ENCODE results near the gene WNK2.
"Not testable (repeated sequence)": the region's sequence is repeated elsewhere in the genome, so short reads cannot be mapped to it uniquely, and the experiment has no call there.

Gene WNK2

DNA sequence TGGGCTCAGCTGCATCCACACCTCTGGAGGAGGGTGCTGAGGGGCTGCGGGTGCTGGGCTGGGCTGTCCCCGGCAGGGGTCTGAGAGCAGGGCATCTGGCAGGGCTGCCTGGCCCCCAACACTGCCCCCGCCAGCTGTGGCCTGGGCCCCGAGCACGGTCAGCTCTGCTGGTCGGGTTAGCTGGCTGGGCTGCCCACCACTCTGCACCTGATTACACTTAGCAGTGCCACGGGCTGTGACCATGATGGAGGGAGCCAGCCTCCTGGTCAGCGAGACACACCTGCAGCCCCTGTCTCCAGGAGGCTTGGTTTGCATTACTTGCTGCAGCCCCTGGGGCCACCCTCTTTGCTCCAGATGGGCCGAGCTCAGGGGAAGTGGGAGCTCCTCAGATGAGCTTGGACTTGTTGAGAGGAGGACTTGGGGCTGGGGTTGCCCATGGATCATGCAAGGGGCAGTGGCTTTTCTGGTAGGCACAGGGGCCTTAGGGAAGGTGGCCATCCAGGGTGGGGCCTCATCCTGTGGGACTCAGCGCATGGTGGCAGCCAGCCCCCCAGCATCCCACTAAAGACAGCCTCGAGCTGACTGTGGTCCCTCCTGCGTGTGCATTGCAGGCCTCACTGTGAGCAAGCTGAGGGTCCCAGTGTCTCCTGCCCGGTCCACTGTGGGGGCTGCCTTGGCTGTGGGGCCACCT, 135.5 kb downstream of the WNK2 start:
- DNase-seq, result no peak

DNA sequence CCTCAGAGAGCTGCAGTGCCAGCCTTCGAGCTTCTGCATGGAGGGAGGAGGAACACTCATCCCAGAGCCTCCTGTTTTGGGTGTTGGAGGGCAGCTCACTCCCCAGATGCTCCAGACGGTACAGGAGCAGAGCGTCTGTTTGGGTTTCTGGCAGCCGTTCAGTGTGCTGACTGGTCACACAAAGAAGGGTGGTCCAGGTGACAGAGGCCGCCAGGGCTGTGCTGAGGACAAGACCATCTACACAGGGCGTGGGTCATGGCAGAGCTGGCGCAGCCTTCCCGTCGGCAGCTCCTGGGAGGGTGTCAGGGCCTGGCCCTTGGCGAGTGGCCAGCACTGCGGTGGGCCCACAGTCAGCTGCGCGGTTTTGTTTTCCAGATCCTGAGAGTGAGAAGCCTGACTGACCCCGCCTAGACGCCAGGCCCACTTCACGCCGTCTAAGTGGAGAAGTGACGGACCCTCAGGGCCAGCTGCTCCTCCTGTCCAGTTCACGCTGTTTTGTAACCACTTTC, 136.1 kb downstream of the WNK2 start:
- no peak for DNase-seq

DNA sequence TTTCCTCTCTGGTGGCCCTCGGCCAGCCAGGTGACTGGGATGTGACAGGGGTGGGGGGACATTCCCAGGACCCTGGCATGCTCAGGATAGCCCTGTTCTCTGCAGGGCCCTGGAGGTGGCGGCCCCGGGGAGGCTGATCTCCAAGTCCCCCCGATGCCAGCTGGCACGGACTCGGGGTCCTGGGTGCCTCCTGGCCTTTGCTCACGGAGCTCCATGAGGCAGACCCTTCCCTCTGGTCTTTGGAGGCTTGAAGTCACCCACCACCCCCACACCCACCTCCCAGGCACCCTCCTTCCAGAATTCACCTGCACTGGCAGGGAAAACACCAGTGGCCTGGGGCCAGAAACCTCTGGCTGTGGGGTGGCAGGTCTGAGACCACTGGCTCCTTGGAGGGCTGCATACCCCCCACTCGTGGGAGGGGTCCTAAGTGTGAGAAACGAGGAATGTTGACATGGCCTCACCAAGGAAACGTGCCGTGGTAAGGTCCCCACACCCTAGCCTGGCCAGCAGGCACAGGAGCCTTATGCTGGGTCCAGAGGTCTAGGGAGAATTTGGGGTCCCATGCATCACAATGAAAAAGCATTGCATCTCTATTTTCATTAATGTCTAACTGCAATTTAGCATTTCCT, 136.8 kb downstream of the WNK2 start:
- DNase-seq, result no peak

DNA sequence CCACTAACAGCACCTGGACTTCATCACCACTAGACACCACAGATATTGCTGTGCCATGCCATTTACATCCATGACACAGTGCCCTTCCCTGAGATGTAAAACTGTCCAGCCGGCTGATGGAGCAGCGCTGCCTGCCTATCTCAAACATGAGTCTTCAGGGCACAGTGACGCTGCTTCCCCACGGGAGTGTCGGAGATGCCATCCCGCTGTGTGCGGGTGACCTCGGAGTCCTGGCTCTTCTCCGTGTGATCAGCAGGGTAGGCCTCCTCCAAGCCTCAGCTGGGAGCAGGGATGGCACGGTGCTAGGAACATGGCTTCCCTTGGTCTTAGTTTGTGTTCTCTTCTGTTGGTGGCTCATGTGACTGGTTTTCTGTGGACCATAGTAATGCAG, 137.3 kb downstream of the WNK2 start:
- no peak for DNase-seq

DNA sequence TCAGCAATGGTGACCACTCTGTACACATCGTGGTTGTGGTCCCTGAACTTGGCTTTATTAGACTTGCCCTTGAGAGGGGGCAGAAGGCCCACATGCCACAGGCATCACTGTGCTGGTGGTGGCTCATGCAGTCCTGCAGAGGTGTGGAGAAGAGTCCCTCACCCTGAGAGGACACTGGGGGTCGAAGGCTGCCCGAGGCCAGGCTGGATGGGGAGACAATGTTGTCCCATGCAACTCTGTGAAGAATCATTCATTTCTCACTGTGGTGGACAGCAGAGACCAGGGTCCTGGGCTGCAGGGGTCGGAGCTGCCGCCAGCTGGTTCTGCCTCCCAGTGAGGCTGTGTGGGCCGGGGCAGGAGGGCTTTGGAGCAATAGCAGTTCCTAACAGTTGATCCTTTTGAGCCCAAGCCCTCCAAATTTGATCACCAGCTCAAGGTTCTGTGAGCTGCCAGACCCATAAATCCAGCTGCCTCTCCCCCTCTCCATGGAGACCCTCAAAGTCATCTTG, 139.6 kb downstream of the WNK2 start:
- DNase-seq, result not testable (repeated sequence)

DNA sequence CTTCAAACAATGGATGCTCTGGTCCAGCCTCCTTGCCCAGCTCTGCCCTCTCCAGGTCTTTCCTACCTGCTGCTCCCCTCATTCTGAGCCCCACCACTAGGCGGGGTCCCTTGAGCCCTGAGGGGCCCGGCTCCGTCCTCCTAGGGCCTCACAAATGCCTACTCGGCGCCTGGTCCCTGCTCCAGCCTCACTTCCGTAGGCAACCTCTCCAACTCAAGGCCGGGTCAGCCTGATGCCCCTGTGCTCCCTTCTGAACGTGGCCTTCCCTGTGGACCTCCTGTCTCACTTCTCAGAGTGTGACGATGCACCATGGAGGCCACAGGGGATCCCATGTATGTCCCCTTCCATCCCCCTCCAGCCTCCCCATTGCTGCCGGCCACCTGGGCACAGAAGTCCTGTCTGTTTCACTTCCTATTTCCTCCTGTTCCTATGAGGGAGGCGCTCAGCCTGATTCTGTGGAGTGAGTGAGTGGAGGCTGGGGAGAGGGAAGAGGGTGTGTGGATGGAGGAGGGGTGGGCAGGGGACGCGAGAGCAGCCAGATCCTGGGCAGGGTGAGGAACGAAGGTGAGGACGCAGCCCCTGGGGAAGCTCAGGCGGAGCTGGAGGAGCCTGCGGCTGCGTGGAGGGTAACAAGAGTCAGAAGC, 140.4 kb downstream of the WNK2 start:
- no peak for DNase-seq

DNA sequence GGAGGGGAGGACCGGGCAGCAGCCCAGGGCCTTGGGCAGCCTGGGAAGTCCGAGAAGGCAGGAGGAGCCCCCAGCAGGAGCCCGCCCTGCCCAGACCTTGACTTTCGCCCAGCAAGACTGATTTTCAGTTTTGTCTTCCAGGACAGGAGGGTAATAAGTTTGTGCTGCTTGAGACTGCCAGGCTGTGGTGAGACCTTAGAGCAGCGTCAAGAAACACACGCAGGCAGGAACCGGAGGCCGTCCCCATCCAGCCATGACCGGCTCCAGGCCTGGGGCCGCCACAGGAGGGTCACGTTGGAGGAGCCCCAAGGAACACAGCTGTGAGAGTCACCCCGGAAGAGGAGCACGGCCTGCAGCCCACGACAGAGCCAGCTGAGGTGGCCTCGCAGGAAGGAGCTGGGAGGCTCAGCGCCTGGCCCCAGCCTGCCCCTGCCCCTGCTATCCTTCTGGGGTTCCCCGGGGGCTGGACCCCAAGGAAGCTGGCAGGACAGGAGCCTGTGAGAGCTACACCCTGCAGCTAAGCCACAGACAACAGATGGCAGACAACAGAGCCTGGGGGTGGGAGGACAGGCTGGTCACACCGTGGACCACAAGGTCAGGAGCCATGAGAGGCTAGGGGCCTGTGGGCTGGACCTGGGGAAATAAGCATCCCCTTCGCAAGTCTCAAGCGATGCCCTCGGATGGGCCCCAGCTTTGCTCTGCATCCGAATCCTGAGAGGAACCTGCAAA, 141.5 kb downstream of the WNK2 start:
- DNase-seq, result no peak

DNA sequence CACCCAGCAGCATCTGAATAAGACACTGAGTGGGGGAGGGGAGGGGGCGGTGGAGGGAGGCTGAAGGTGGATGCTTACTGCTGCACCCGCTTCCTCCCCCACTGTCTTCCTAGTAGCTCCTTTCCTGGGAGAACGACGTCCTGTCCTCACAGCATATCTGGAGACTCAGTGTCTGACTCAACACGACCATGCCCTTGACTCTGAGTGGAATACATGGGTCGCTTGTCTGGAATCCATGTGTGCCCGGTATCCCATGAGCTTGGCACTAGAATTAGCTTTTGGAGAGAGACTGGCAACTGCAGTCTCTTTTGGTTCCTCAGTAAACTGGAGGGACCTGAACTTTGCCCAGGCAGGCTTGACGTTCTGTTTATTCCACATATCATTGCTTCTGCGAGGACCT, 142.1 kb downstream of the WNK2 start:
- no peak for DNase-seq

DNA sequence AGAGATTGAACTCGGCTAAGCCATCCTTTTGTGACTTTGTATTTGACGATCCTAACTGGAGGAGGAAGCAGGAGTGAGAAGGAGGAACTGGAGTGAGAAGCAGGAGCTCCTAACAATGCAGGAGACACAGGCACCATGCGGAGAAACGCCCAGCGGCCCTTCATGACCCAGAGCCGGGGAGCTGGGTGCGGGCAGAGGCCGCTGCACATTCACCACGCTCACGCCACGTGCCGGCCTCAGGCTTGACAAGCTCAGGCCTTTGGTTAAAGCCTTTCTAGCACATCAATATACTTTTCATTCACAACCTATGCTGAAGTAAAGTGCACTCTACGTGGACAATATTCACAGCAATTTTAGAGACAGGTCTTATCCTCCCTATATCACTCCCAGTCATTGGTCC, 142.7 kb downstream of the WNK2 start:
- no peak for DNase-seq

DNA sequence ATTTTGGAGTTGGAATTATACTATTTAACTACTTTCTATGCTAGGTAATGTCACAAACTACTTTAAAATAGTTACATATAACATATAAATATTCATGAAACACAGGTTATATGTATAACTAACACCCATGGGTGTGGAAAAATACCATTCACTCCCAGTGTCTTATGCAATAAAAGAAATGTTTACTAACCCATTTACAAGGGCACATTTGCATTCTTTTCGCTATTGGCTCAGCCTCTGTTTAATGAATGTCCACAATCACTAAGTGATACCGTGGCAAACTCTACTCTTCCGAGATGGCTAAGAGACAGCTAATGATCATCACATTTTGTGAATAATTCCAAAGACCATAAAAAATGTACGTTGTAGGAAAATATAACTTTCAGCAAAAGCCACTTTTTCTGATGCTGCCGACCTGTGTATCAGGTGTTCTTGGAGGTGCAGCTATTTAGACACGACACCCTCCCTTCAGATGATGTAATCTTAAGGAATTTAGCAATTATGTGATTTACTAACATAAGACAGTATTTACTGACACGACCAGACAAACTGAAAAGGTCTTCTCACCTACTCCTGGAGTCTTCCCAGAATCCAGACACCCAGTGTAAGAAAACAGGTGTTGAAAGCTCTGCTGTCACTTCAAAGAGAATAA, 145.8 kb downstream of the WNK2 start:
- DNase-seq, result no peak

DNA sequence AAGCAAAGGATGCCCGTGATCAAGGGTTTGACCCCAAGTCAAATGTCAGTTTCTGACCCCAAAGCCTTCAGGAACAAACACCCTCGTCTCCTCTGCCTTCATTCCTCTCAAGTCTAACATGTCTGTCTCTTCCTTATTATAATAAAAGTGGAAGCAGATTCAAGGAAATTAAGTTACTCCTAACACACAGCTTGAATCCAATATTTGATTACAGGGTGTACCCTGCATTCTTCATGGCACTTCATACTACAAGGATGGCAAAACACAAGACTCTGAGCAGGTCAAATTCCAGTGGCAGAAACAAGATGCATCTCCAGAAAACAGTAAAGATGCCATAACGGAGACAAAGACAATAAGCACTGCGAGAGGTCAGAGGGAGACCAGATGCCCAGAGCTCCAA, 148.4 kb downstream of the WNK2 start:
- DNase-seq, result no peak

DNA sequence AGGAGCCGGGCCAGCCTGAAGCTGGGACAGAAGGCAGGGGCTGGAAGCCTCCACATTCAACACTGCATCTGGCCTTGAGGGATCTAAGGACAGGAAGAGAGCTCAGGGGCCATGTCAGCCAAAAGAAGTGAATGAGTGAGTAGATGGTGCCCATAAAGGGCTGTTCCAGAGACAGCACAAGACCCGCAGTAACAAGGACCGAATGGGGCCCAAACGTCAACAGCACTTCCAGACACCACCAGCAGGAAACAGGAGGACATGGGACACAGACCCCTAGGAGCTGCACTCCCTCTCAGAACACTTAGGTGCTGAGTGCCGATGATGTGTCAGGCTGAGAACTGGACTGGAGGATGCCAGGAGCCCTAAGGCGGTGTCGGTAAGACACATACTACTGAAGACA, 152.8 kb downstream of the WNK2 start:
- no peak for DNase-seq

DNA sequence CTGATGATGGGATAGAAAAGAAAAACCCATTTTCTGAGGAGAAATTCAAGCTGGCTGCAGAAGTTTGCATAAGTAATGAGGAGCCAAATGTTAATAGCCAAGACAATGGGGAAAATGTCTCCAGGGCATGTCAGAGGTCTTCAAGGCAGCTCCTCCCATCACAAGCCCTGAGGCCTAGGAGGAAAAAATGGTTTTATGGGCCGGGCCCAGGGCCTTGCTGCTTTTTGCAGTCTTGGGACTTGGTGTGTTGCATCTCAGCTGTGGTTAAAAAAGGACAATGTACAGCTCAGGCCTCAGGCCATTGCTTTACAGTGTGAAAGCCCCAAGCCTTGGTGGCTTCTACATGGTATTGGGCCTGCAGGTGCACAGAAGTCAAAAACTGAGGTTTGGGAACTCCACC, 154.3 kb downstream of the WNK2 start:
- not testable (repeated sequence) for DNase-seq

DNA sequence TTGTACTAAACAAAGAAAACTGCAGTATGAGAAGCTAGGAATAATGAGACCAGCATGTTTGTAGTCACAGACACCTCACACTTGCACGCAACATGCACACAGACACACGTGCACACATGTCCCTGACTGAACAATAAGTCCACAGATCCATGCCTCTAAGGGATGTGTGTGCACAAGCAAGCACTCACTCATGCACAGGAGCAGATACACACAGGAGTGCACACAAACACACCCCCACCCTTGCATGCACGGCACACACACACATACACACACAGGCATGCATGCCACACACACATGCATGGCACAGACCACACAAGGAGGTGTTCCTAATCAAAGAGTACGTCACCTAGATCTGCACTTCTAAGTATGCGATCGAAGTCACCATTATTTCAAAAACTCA, 156.2 kb downstream of the WNK2 start:
- DNase-seq, result no peak

DNA sequence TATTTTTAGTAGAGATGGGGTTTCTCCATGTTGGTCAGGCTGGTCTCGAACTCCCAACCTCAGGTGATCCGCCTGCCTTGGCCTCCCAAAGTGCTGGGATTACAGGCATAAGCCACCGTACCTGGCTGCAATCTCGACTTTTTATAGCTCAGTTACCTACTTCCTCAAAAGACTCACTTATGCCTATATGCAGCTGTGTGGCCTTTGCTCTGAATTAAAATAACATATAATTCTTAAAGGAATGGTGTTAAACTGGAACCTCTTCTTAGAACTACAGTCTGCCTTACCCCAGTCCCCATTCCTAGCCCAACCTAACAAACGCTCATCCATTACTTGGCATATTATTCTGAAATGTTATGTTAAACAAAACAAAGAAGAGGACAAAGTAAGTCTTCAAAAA, 157.9 kb downstream of the WNK2 start:
- not testable (repeated sequence) for DNase-seq

DNA sequence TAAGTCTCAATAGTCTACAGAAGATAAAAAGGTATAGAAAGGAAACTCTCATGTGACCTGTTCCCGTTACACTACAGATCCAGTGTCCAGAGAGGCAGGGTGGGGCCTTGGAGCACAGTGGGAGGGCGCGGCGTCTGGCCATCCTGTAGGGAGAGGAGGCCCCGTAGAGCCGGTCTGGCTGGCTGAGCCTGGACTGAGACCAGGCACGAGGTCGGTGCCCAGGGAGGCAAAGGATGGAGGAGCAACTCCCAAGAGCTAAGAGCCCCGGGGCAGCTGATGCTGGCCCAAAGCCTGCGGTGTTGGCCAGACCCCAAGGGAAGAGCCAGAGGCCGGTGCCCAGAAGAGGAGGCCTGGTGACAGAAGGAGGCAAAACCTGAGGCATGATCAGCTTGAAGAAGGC, 158.5 kb downstream of the WNK2 start:
- DNase-seq, result not testable (repeated sequence)

DNA sequence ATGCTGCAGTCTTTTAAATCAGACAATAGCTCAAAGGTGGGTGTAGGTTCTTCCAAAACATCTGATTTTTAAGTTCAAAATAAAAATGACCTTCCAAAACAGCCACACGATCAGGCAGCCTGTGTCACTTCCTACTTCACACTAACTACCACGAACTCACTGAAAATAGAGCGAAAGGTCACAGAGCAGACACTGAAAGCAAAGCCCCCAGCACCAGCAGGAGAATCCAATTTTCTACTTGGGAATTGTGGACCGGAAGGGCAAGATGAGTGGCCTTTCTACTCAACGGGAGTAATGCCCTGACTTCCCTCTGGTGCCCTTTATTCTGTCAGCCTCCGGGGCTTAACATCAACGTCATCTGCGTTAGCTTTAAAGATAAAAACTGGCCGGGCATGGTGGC, 159.7 kb downstream of the WNK2 start:
- DNase-seq, result no peak

DNA sequence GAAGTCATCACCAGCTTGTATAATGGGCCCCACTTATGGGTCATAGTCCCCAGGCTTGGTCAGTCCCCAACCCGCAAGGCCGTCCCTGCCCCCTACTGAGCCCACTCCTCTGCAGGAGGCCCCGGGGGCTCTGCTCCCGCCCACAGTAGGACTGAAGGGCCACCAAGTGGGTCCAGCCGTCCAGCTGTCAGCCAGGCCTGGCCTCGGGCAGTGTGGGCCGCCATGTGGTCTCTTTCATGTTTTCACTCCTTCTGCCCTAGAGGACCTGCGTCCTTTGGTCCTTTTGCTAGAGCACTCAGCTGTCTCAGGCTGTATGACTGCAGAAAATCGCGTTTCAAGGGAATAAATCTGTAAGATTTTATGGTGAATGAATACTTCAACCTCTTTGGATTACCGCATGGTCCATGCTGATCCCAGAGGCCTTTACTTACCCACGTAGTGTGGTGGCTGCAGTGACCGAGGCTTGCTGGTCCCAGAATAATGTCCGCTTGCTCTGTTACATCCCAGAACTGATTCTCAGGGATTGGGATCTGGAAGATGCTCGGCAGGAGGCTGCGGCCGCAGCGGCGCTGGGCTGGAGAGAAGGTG, 161.8 kb downstream of the WNK2 start:
- no peak for DNase-seq

DNA sequence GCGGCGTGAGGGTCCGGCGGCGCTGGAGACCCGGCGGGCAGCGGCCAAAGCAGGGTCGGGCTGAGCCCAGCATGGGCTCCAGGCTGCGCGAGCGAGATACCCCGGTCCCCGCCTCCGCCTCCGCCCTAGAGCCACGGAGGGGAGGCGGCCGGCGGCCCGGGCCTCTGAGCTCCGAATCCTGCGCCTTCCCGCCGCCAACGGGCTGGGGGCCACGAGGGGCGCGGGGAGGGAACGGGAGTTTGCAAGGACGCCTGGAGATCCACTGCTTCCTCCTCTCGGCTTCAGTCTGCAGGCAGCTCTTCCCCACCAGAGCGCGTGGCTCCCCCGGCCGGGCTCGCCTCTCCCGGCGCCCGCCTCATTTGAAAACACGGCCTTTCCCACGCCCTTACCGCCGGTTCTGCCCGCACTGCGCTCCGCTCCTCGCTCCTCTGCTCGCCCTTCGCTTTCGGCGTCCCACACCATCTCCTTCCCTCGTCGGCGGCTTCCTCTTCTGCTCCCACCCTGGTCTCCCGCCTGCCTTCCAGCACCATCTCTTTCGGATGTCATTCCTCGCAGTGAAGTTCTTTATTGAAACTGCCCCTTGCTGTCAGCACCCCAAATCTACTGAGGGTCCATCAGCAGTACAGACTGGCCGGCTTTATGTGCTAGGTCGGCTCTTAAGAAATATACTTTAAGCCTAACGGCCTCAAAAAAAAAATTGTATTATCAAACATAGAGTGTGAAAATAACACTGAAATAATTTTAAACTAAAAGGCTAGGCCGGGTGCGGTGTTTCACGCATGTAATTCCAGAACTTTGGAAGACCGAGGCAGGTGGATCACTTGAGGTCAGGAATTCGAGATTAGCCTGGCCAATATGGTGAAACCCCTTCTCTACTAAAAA, 162.5 kb downstream of the WNK2 start:
- DNase-seq, result no peak

DNA sequence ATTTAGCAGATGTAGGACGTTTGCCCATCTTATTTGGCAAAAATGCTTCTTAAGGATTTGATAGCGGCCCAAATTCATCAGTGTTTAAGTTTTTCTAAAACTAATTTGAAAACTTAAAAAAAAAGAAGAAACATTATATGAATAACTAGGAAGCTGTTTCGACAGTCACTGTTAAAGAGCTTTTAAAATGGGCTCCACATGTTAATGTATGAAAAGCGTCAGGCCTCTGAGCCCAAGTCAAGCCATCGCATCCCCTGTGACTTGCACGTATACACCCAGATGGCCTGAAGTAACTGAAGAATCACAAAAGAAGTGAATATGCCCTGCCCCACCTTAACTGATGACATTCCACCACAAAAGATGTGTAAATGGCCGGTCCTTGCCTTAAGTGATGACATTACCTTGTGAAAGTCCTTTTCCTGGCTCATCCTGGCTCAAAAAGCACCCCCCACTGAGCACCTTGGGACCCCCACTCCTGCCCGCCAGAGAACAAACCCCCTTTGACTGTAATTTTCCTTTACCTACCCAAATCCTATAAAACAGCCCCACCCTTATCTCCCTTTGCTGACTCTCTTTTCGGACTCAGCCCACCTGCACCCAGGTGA, 163.5 kb downstream of the WNK2 start:
- not testable (repeated sequence) for DNase-seq

Data from HCEC 1CT (cell line).